Measurements from ENCODE around the gene BRD7.
A peak's percentile ranks its signal among the peaks of the same experiment; 100 is the strongest.

Gene BRD7

DNA sequence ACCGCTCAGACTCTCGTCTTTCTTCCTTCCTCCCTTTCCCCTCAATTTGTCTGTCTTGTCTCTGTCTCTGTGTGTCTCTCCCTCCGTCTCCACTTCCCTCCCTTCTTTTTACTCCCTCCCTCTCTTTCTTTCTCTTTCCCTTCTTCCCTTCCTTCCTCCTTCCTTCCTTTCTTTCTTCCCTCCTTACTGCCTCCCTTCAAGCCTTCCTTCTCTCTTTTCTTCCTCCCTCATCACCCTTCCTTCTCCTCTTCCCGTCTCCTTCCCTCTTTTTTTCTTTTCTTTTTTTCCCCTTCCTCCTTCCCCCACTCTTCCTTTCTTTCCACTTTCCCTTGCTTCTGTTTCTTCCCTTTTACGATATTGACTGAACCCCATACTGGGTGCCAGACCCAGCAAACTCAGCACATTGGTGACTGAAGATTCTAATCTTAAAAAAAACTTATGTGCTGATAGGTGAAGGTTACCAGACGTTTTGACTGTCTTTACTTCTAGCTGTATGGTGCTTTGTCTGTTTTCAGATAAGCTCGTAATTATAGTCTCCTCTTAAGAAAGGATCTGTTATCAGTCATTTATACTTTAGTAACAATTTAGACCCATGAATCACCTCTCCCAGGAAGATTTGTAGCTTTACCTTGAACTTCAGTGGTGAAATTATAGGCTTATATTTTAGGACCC is 481 bp upstream of the BRD7 start:
- Histone ChIP-seq H3K27me3 (ENCODE audit: low read depth, low read length) (no peaks in the 10 kb centered on the region), H3K4me1 (ENCODE audit: control insufficient read depth in 1 of 2, insufficient read depth in 2 of 2, low read length in 2 of 2) (peaks cover 7 to 34% of the 10 kb centered on the region in 2 donors), H3K36me3 (ENCODE audit: control insufficient read depth in 1 of 2, insufficient read depth in 2 of 2, low read length in 2 of 2) (peaks cover 3% of the 10 kb centered on the region in 2 donors), H3K4me3 (ENCODE audit: low read depth in 1 of 2, low read length in 2 of 2) (peak overlapping the region; percentile 55), H3K27ac (ENCODE audit: low read length) (no peak overlapping the region), H3K9me3 (ENCODE audit: control insufficient read depth in 1 of 2, low read length in 2 of 2) (no peaks in the 10 kb centered on the region)

DNA sequence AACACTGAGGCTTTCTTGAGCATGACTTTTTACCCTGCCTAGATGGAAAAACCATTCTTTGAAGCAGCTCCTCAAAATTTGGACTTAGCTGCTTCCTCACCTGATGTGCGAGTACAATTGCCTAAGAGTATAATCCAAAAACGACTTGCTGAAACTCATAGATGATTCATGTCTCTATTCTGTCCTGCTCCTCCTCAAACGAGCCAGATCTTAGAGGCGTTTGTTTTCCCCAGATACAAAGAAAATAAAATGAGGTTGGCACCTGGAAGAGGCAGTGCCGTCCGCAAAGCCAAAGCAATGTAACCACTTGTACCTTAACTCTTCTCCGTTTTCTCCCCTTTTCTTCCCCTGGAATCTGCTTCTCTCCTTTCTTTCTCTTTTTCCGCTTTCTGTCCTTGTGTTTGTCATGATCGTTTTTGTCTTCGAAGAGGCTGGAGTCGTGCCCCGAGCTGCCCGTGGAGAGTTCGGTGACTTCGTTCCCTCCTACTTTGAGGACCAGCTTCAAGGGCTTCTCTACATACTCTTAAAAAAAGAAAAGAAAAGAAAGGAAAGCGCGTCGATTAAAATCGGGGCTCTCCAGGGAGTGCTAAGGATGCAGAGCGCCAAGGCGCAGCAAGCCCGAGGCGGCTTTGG is 895 bp downstream of the BRD7 start:
- Histone ChIP-seq H3K4me3 (ENCODE audit: low read depth in 1 of 2, low read length in 2 of 2) (peak overlapping the region; percentile 67 to 94), H3K4me1 (ENCODE audit: control insufficient read depth in 1 of 2, insufficient read depth in 2 of 2, low read length in 2 of 2) (peaks cover 7 to 36% of the 10 kb centered on the region in 2 donors), H3K27ac (ENCODE audit: low read length) (no peak overlapping the region), H3K9me3 (ENCODE audit: control insufficient read depth in 1 of 2, low read length in 2 of 2) (no peaks in the 10 kb centered on the region), H3K27me3 (ENCODE audit: low read depth, low read length) (no peaks in the 10 kb centered on the region), H3K36me3 (ENCODE audit: control insufficient read depth in 1 of 2, insufficient read depth in 2 of 2, low read length in 2 of 2) (peaks cover 8% of the 10 kb centered on the region in 2 donors)

- no peaks in the 10 kb centered on the region for H3K27me3 ChIP-seq (ENCODE audit: low read depth, low read length)
- no peak overlapping the region for H3K4me3 ChIP-seq (ENCODE audit: low read depth in 1 of 2, low read length in 2 of 2)
- H3K27ac ChIP-seq (ENCODE audit: low read length): no peak overlapping the region
- H3K9me3 ChIP-seq (ENCODE audit: control insufficient read depth in 1 of 2, low read length in 2 of 2): no peaks in the 10 kb centered on the region
- peaks cover 9 to 41% of the 10 kb centered on the region in 2 donors for H3K4me1 ChIP-seq (ENCODE audit: control insufficient read depth in 1 of 2, insufficient read depth in 2 of 2, low read length in 2 of 2)
- H3K36me3 ChIP-seq (ENCODE audit: control insufficient read depth in 1 of 2, insufficient read depth in 2 of 2, low read length in 2 of 2): peaks cover 17 to 24% of the 10 kb centered on the region in 2 donors
Observed at GRCh38 chr16:50365791-50366575, 2.8 kb downstream of the BRD7 start.

- Histone ChIP-seq H3K27ac (ENCODE audit: low read length) (no peak overlapping the region), H3K36me3 (ENCODE audit: control insufficient read depth in 1 of 2, insufficient read depth in 2 of 2, low read length in 2 of 2) (peaks cover 17 to 24% of the 10 kb centered on the region in 2 donors), H3K4me3 (ENCODE audit: low read depth in 1 of 2, low read length in 2 of 2) (no peak overlapping the region), H3K27me3 (ENCODE audit: low read depth, low read length) (no peaks in the 10 kb centered on the region), H3K9me3 (ENCODE audit: control insufficient read depth in 1 of 2, low read length in 2 of 2) (no peaks in the 10 kb centered on the region), H3K4me1 (ENCODE audit: control insufficient read depth in 1 of 2, insufficient read depth in 2 of 2, low read length in 2 of 2) (peaks cover 11 to 57% of the 10 kb centered on the region in 2 donors)
Observed at GRCh38 chr16:50363656-50364055, 5.1 kb downstream of the BRD7 start.

GRCh38 chr16:50360779-50361178 is 8.0 kb downstream of the BRD7 start:
- Histone ChIP-seq H3K9me3 (ENCODE audit: control insufficient read depth in 1 of 2, low read length in 2 of 2) (no peaks in the 10 kb centered on the region), H3K4me1 (ENCODE audit: control insufficient read depth in 1 of 2, insufficient read depth in 2 of 2, low read length in 2 of 2) (peaks cover 8 to 37% of the 10 kb centered on the region in 2 donors), H3K4me3 (ENCODE audit: low read depth in 1 of 2, low read length in 2 of 2) (no peak overlapping the region), H3K36me3 (ENCODE audit: control insufficient read depth in 1 of 2, insufficient read depth in 2 of 2, low read length in 2 of 2) (peaks cover 20 to 24% of the 10 kb centered on the region in 2 donors), H3K27ac (ENCODE audit: low read length) (peak overlapping the region; percentile 52), H3K27me3 (ENCODE audit: low read depth, low read length) (no peaks in the 10 kb centered on the region)

DNA sequence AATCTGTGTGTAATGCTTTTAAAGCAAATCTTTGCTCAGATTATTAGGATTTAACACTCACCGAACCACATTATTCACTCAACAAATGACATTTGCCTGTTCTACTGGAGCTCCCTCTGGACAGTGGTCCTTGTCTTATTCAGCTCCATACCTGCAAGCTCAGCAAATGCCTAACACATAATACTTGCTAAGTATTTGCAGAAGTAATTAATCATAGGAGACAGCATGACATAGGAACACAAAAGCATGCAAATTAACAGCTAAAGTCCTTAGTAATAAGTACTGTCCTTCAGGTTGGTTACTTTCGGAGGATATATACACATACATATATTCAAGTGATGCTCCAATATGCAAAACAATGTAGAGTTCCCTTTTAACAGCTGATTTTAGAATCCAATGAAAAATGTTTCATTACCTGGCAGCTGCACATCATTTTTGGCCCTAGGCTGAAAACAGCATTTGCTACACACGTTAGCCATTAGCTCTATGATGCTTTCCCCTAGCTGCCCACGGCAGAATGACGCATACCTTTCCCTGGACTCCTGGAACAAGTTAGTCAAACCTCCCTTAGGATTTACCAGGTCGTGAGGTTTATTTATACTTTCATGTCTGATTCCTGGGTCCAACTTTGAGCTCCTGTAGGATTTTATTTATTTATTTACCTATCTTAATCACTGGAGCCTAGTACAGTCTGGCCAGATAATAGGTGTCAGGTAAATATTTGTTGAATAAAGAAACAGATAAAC is 8.6 kb downstream of the BRD7 start:
- Histone ChIP-seq H3K9me3 (ENCODE audit: control insufficient read depth in 1 of 2, low read length in 2 of 2) (no peaks in the 10 kb centered on the region), H3K4me3 (ENCODE audit: low read depth in 1 of 2, low read length in 2 of 2) (no peak overlapping the region), H3K27me3 (ENCODE audit: low read depth, low read length) (no peaks in the 10 kb centered on the region), H3K36me3 (ENCODE audit: control insufficient read depth in 1 of 2, insufficient read depth in 2 of 2, low read length in 2 of 2) (peaks cover 20 to 24% of the 10 kb centered on the region in 2 donors), H3K27ac (ENCODE audit: low read length) (peak overlapping the region; percentile 52), H3K4me1 (ENCODE audit: control insufficient read depth in 1 of 2, insufficient read depth in 2 of 2, low read length in 2 of 2) (peaks cover 8 to 32% of the 10 kb centered on the region in 2 donors)

GRCh38 chr16:50359626-50360025 is 9.2 kb downstream of the BRD7 start:
- H3K27ac ChIP-seq (ENCODE audit: low read length): no peak overlapping the region
- H3K4me3 ChIP-seq (ENCODE audit: low read depth in 1 of 2, low read length in 2 of 2): no peak overlapping the region
- H3K4me1 ChIP-seq (ENCODE audit: control insufficient read depth in 1 of 2, insufficient read depth in 2 of 2, low read length in 2 of 2): peaks cover 8 to 28% of the 10 kb centered on the region in 2 donors
- peaks cover 20 to 24% of the 10 kb centered on the region in 2 donors for H3K36me3 ChIP-seq (ENCODE audit: control insufficient read depth in 1 of 2, insufficient read depth in 2 of 2, low read length in 2 of 2)
- H3K27me3 ChIP-seq (ENCODE audit: low read depth, low read length): no peaks in the 10 kb centered on the region
- no peaks in the 10 kb centered on the region for H3K9me3 ChIP-seq (ENCODE audit: control insufficient read depth in 1 of 2, low read length in 2 of 2)

DNA sequence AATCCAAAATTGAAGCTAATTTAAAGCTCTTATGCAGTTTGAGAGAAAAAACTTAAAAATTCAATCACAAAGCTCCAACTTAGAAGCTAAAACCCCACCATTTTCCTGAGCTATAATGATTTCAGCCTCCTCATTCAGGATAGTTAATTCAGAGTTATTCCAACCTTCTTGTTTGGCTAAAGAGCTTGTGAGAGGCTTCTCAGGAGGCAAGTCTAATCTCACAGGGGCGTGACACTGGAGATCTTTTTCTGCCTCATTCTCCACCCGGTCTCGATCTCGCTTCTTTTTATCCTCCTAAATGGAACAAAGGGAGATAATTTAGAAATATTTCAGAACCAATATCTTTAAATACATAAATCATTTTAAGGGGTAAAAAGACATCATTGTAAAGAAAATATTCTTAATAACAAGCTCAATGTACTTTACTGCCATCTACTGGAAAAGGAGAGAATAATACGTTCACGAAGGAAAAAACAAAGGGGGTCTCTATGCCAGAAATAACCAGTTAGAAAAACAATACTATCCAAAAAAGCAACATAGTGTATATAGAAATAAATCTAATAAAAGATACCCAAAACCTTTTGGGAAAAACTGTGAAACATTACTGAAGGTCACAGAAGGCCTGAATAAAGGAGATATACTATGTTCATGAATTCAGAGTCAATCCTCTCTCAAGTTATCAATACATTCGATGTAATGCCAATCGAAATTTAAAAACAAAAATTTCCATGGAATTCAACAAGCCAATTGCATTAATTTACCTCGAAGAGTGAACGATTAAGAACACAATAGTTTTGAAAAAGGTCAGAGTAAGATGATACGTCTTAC is 13.9 kb downstream of the BRD7 start:
- H3K4me3 ChIP-seq (ENCODE audit: low read depth in 1 of 2, low read length in 2 of 2): no peak overlapping the region
- H3K36me3 ChIP-seq (ENCODE audit: control insufficient read depth in 1 of 2, insufficient read depth in 2 of 2, low read length in 2 of 2): peaks cover 18 to 30% of the 10 kb centered on the region in 2 donors
- H3K4me1 ChIP-seq (ENCODE audit: control insufficient read depth in 1 of 2, insufficient read depth in 2 of 2, low read length in 2 of 2): peaks cover 0 to 10% of the 10 kb centered on the region in 2 donors
- H3K27ac ChIP-seq (ENCODE audit: low read length): no peak overlapping the region
- H3K27me3 ChIP-seq (ENCODE audit: low read depth, low read length): no peaks in the 10 kb centered on the region
- H3K9me3 ChIP-seq (ENCODE audit: control insufficient read depth in 1 of 2, low read length in 2 of 2): no peaks in the 10 kb centered on the region

DNA sequence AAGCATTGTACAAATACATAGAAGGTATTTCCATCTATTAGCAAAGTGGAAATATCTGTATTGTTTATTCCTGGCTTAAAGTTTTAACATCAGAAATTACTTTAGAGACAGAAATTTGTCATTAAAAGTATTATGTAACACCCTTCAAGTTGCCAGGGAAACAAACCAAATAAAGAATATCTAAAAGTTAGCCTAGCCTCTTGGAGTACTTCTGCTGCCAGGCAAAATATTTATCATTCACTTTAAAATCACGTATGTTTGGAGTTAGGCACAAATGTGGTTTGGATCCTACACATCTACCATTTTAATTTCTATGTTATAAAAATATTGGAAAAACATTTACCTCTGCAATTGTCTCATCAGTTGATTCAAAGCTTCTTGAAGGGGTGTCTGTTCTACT is 14.7 kb downstream of the BRD7 start:
- peaks cover 23 to 36% of the 10 kb centered on the region in 2 donors for H3K36me3 ChIP-seq (ENCODE audit: control insufficient read depth in 1 of 2, insufficient read depth in 2 of 2, low read length in 2 of 2)

DNA sequence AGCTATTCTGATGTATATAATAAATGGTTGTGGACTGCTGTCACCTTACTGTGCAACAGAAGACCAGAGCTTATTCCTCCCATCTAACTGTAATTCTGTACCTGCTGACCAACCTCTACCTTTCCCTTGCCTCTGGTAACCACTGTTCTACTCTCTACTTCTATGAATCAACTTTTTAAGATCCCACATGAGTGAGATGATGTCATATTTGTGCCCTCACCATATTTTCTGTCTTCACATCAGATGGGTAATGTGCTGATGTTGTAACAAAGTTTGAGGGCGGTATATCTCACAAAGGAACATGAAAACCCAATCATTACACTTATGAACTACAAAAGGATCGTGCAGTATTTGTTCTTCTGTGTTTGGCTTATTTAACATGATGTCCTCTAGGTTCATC is 16.8 kb downstream of the BRD7 start:
- H3K9me3 ChIP-seq (ENCODE audit: control insufficient read depth in 1 of 2, low read length in 2 of 2): no peaks in the 10 kb centered on the region
- peaks cover 0 to 5% of the 10 kb centered on the region in 2 donors for H3K4me1 ChIP-seq (ENCODE audit: control insufficient read depth in 1 of 2, insufficient read depth in 2 of 2, low read length in 2 of 2)
- H3K4me3 ChIP-seq (ENCODE audit: low read depth in 1 of 2, low read length in 2 of 2): no peak overlapping the region
- H3K27me3 ChIP-seq (ENCODE audit: low read depth, low read length): no peaks in the 10 kb centered on the region
- H3K27ac ChIP-seq (ENCODE audit: low read length): no peak overlapping the region
- peaks cover 23 to 33% of the 10 kb centered on the region in 2 donors for H3K36me3 ChIP-seq (ENCODE audit: control insufficient read depth in 1 of 2, insufficient read depth in 2 of 2, low read length in 2 of 2)

More for the DNA sequence above, 14.7 kb downstream of the BRD7 start:
- Histone ChIP-seq H3K27me3 (ENCODE audit: low read depth, low read length) (no peaks in the 10 kb centered on the region), H3K27ac (ENCODE audit: low read length) (no peak overlapping the region), H3K4me3 (ENCODE audit: low read depth in 1 of 2, low read length in 2 of 2) (no peak overlapping the region), H3K4me1 (ENCODE audit: control insufficient read depth in 1 of 2, insufficient read depth in 2 of 2, low read length in 2 of 2) (peaks cover 0 to 5% of the 10 kb centered on the region in 2 donors), H3K9me3 (ENCODE audit: control insufficient read depth in 1 of 2, low read length in 2 of 2) (no peaks in the 10 kb centered on the region)
